HAP-1 (cell line): Measurements from ENCODE around the gene APP.
"Not testable (repeated sequence)": the region's sequence is repeated elsewhere in the genome, so short reads cannot be mapped to it uniquely, and the experiment has no call there.

Experiments
- DNase-seq, 2 experiments: peaks; one replicate each; pipeline ENCODE4 v3.0.0-alpha.2; 2016 to 2020; ENCODE audit warnings: low spot score in 2 of 2
- H3K27me3 ChIP-seq: fragments of 250-450 bp; sonication (Bioruptor Pico); 2 replicates; pipeline ENCODE4 v1.5.1; 2020; ENCODE audit warnings: low read depth, mild to moderate bottlenecking, moderate library complexity
- H3K36me3 ChIP-seq: fragments of 250-450 bp; sonication (Bioruptor Pico); replicated peaks from 2 replicates; pipeline ENCODE4 v1.5.1; 2020; ENCODE audit warnings: mild to moderate bottlenecking
- H3K4me1 ChIP-seq: fragments of 250-450 bp; sonication (Bioruptor Pico); 2 replicates; pipeline ENCODE4 v1.5.1; 2020; ENCODE audit warnings: mild to moderate bottlenecking
- H3K4me3 ChIP-seq: fragments of 250-450 bp; sonication (Bioruptor Pico); 2 replicates; pipeline ENCODE4 v1.5.1; 2020; ENCODE audit warnings: mild to moderate bottlenecking, moderate library complexity
- H3K9me3 ChIP-seq: fragments of 250-450 bp; sonication (Bioruptor Pico); 2 replicates; pipeline ENCODE4 v1.5.1; 2020; ENCODE audit warnings: mild to moderate bottlenecking, moderate library complexity
- in situ Hi-C: fragments of 300-500 bp; cut with MboI; formaldehyde crosslinking; loops from 3 replicates; pipeline ENCODE4 v1.14.3; 2020; ENCODE audit warnings: low sequenced_read_pairs, inconsistent platforms, mixed read lengths

The APP gene

GRCh38 chr21:25918152-25918551 is 252.4 kb downstream of the APP start:
- in situ Hi-C loops, H3K36me3 ChIP-seq, H3K4me1 ChIP-seq, H3K9me3 ChIP-seq, DNase-seq, H3K4me3 ChIP-seq, H3K27me3 ChIP-seq: not testable (repeated sequence)

- H3K4me3 ChIP-seq: no peak overlapping the region
- H3K9me3 ChIP-seq: no peaks in the 10 kb centered on the region
- H3K36me3 ChIP-seq: peaks cover 2% of the 10 kb centered on the region; the same call in 1 of the 2 replicates
- in situ Hi-C loops: no loop called here
- H3K4me1 ChIP-seq: no peaks in the 10 kb centered on the region
- no peaks in the 10 kb centered on the region for H3K27me3 ChIP-seq
- no peak for DNase-seq
Measured at GRCh38 chr21:25916226-25916625, 254.3 kb downstream of the APP start.

GRCh38 chr21:25913479-25913878 is 257.1 kb downstream of the APP start:
- H3K4me3 ChIP-seq: no peak overlapping the region

GRCh38 chr21:25912402-25912746 is 258.2 kb downstream of the APP start:
- in situ Hi-C loops: no loop called here
- DNase-seq: no peak
- H3K4me3 ChIP-seq: no peak overlapping the region
- H3K9me3 ChIP-seq: no peaks in the 10 kb centered on the region
- peaks cover 20% of the 10 kb centered on the region for H3K36me3 ChIP-seq
- no peaks in the 10 kb centered on the region for H3K4me1 ChIP-seq
- H3K27me3 ChIP-seq: no peaks in the 10 kb centered on the region

More at GRCh38 chr21:25913479-25913878, 257.1 kb downstream of the APP start:
- H3K9me3 ChIP-seq: no peaks in the 10 kb centered on the region
- H3K36me3 ChIP-seq: peaks cover 20% of the 10 kb centered on the region
- DNase-seq: no peak
- H3K27me3 ChIP-seq: no peaks in the 10 kb centered on the region
- in situ Hi-C loops: no loop called here
- H3K4me1 ChIP-seq: no peaks in the 10 kb centered on the region

GRCh38 chr21:25911730-25912401 is 258.7 kb downstream of the APP start:
- peaks cover 20% of the 10 kb centered on the region for H3K36me3 ChIP-seq
- no peak overlapping the region for H3K4me3 ChIP-seq
- H3K9me3 ChIP-seq: no peaks in the 10 kb centered on the region
- in situ Hi-C loops: no loop called here
- H3K27me3 ChIP-seq: no peaks in the 10 kb centered on the region
- DNase-seq: no peak
- no peaks in the 10 kb centered on the region for H3K4me1 ChIP-seq

- Histone ChIP-seq H3K4me3 (no peak overlapping the region), H3K4me1 (no peaks in the 10 kb centered on the region)
- in situ Hi-C loops: no loop called here
Measured at GRCh38 chr21:25910809-25911208, 259.8 kb downstream of the APP start.

GRCh38 chr21:25909341-25909740 is 261.2 kb downstream of the APP start:
- Histone ChIP-seq H3K27me3 (no peaks in the 10 kb centered on the region), H3K9me3 (no peaks in the 10 kb centered on the region), H3K4me1 (no peaks in the 10 kb centered on the region), H3K36me3 (peaks cover 29% of the 10 kb centered on the region), H3K4me3 (no peak overlapping the region)
- DNase-seq: no peak
- in situ Hi-C loops: no loop called here

More at GRCh38 chr21:25910809-25911208, 259.8 kb downstream of the APP start:
- H3K27me3 ChIP-seq: no peaks in the 10 kb centered on the region
- H3K9me3 ChIP-seq: no peaks in the 10 kb centered on the region
- peaks cover 27% of the 10 kb centered on the region for H3K36me3 ChIP-seq
- DNase-seq: no peak

GRCh38 chr21:25908495-25908894 is 262.1 kb downstream of the APP start:
- H3K9me3 ChIP-seq: no peaks in the 10 kb centered on the region
- H3K4me3 ChIP-seq: no peak overlapping the region
- no peaks in the 10 kb centered on the region for H3K4me1 ChIP-seq
- peaks cover 36% of the 10 kb centered on the region for H3K36me3 ChIP-seq
- DNase-seq: no peak
- in situ Hi-C loops: no loop called here
- H3K27me3 ChIP-seq: no peaks in the 10 kb centered on the region

GRCh38 chr21:25907573-25908275 is 262.8 kb downstream of the APP start:
- DNase-seq: no peak
- peaks cover 38% of the 10 kb centered on the region for H3K36me3 ChIP-seq
- in situ Hi-C loops: no loop called here
- no peaks in the 10 kb centered on the region for H3K27me3 ChIP-seq
- H3K4me1 ChIP-seq: no peaks in the 10 kb centered on the region
- H3K9me3 ChIP-seq: no peaks in the 10 kb centered on the region
- H3K4me3 ChIP-seq: no peak overlapping the region

- Histone ChIP-seq H3K27me3 (no peaks in the 10 kb centered on the region), H3K36me3 (peaks cover 38% of the 10 kb centered on the region), H3K9me3 (no peaks in the 10 kb centered on the region), H3K4me3 (no peak overlapping the region), H3K4me1 (no peaks in the 10 kb centered on the region)
- in situ Hi-C loops: no loop called here
- no peak for DNase-seq
Measured at GRCh38 chr21:25906587-25906986, 264.0 kb downstream of the APP start.

GRCh38 chr21:25905126-25905525 is 265.4 kb downstream of the APP start:
- H3K36me3 ChIP-seq: peaks cover 25% of the 10 kb centered on the region
- no peak for DNase-seq
- no peaks in the 10 kb centered on the region for H3K27me3 ChIP-seq
- H3K4me3 ChIP-seq: no peak overlapping the region
- H3K4me1 ChIP-seq: no peaks in the 10 kb centered on the region
- in situ Hi-C loops: no loop called here
- H3K9me3 ChIP-seq: no peaks in the 10 kb centered on the region

GRCh38 chr21:25904044-25904695 is 266.4 kb downstream of the APP start:
- Histone ChIP-seq H3K9me3 (no peaks in the 10 kb centered on the region), H3K4me1 (no peaks in the 10 kb centered on the region; the same call in 1 of the 2 replicates)

GRCh38 chr21:25903607-25904006 is 267.0 kb downstream of the APP start:
- H3K36me3 ChIP-seq: peaks cover 23% of the 10 kb centered on the region
- H3K27me3 ChIP-seq: no peaks in the 10 kb centered on the region
- no peaks in the 10 kb centered on the region; the same call in 1 of the 2 replicates for H3K4me1 ChIP-seq
- no peak overlapping the region for H3K4me3 ChIP-seq
- no peaks in the 10 kb centered on the region for H3K9me3 ChIP-seq
- in situ Hi-C loops: no loop called here
- no peak for DNase-seq

More at GRCh38 chr21:25904044-25904695, 266.4 kb downstream of the APP start:
- DNase-seq: no peak
- peaks cover 23% of the 10 kb centered on the region for H3K36me3 ChIP-seq
- no peak overlapping the region for H3K4me3 ChIP-seq
- in situ Hi-C loops: no loop called here
- H3K27me3 ChIP-seq: no peaks in the 10 kb centered on the region

- no peak for DNase-seq
- no peaks in the 10 kb centered on the region; the same call in 1 of the 2 replicates for H3K4me1 ChIP-seq
- no peaks in the 10 kb centered on the region for H3K9me3 ChIP-seq
- in situ Hi-C loops: no loop called here
- H3K4me3 ChIP-seq: no peak overlapping the region
- H3K36me3 ChIP-seq: peaks cover 24% of the 10 kb centered on the region
- H3K27me3 ChIP-seq: no peaks in the 10 kb centered on the region
Measured at GRCh38 chr21:25901330-25901979, 269.1 kb downstream of the APP start.
